Gastroesophageal sphincter (tissue), 4 donors: ENCODE results near the gene GALNT4. TPM values are rescaled to one million over a fixed set of nuclear protein-coding genes. Genes with fewer than 3 reads are reported as not detected.

Experiments used
- ATAC-seq: fragments of 150-250 bp; one replicate; pipeline ENCODE4 v1.9.1; 2016; ENCODE audit warnings: mild to moderate bottlenecking, moderate library complexity
- H3K27ac ChIP-seq, 4 donors: fragments of 200-600 bp; sonication (generic) in 3 of 4; 1 replicate in 3 of 4; 2 replicates in 1 of 4; pipeline ENCODE4 v1.5.1; 2016 to 2019
- H3K27me3 ChIP-seq: fragments of 200-600 bp; sonication (generic); one replicate; pipeline ENCODE4 v1.5.1; 2019
- H3K36me3 ChIP-seq, 2 donors: fragments of 200-600 bp; sonication (generic); one replicate each; pipeline ENCODE4 v1.5.1; 2019; ENCODE audit warnings: control low read depth in 1 of 2
- H3K4me1 ChIP-seq, 3 donors: fragments of 200-600 bp; sonication (generic); 1 replicate in 2 of 3; 2 replicates in 1 of 3; pipeline ENCODE4 v1.5.1; 2016 to 2019; ENCODE audit warnings: control low read depth in 2 of 3
- H3K4me3 ChIP-seq, 2 donors: fragments of 200-600 bp; sonication (generic); one replicate each; pipeline ENCODE4 v1.5.1; 2019; ENCODE audit warnings: mild to moderate bottlenecking in 1 of 2, moderate library complexity in 1 of 2
- H3K9me3 ChIP-seq, 3 donors: fragments of 200-600 bp; sonication (generic); one replicate each; pipeline ENCODE4 v1.5.1; 2017 to 2019; ENCODE audit warnings: control low read depth in 2 of 3
- CTCF ChIP-seq, 4 experiments: fragments of 200-600 bp in 2 of 4; fragments of 450-650 bp in 2 of 4; sonication (generic) in 1 of 4; IDR thresholded peaks; one replicate each; pipeline ENCODE4 v1.5.1; 2017 to 2019; ENCODE audit warnings: antibody characterized with exemption in 4 of 4, mild to moderate bottlenecking in 2 of 4, moderate library complexity in 2 of 4
- EP300 ChIP-seq: sonication (generic); formaldehyde crosslinking; IDR thresholded peaks from one replicate; pipeline ENCODE4 v1.6.1; 2017; ENCODE audit warnings: antibody characterized with exemption, mild to moderate bottlenecking
- POLR2A ChIP-seq, 2 donors: fragments of 450-650 bp; IDR thresholded peaks; one replicate each; pipeline ENCODE4 v1.6.1; 2017; ENCODE audit warnings: antibody characterized with exemption in 2 of 2, mild to moderate bottlenecking in 2 of 2, moderate library complexity in 1 of 2
- POLR2AphosphoS5 ChIP-seq: sonication (generic); formaldehyde crosslinking; IDR thresholded peaks from one replicate; pipeline ENCODE4 v1.6.1; 2017; ENCODE audit warnings: antibody characterized with exemption
- WGBS, 2 donors: methylation state at CpG; one replicate each; pipeline ENCODE4 v1.1.5; 2018; ENCODE audit warnings: low coverage in 1 of 2; 5-methylcytosine and 5-hydroxymethylcytosine counted together
- total RNA-seq, 4 donors: library from RNA; depleted of rRNA; stranded (reverse); fragments of >200 nt; gene quantifications; one replicate each; pipeline ENCODE4 v1.1.0, GENCODE V29; 2016

Gene GALNT4
- total RNA-seq, 4 donors from 2014 or later = 5.3 to 10.8 (median 7.1) TPM

- peak; percentile 74 for ATAC-seq
Observed at GRCh38 chr12:89525824-89526770, 1.5 kb upstream of the GALNT4 start, which contains the start of gene POC1B. TSS of gene POC1B (minus strand) at chr12:89526047. CDS start at chr12:89525895, 152 bp downstream.

GRCh38 chr12:89525305-89525823 lies 768 bp upstream of the GALNT4 start:
- peak; percentile 33 for ATAC-seq
- peak overlapping the region; percentile 62 to 98 for H3K4me3 ChIP-seq
- H3K9me3 ChIP-seq = no peaks in the 10 kb centered on the region
- H3K36me3 ChIP-seq = no peaks in the 10 kb centered on the region
- 0% methylated on average over 2 to 9 of the region's 53 CpGs for WGBS, 2 donors
- peak overlapping the region; percentile 59 to 95 (median 92) for H3K27ac ChIP-seq
- TF ChIP-seq POLR2A (IDR thresholded peaks at IDR 0.05) (no peak), POLR2AphosphoS5 (no peak), CTCF (IDR thresholded peaks at IDR 0.05) (no peak), EP300 (no peak)
- H3K4me1 ChIP-seq = peaks cover 0 to 69% (median 30%) of the 10 kb centered on the region in 3 donors
- H3K27me3 ChIP-seq = no peaks in the 10 kb centered on the region

More at GRCh38 chr12:89525824-89526770, 1.5 kb upstream of the GALNT4 start, which contains the start of gene POC1B:
- Histone ChIP-seq H3K9me3 (no peaks in the 10 kb centered on the region), H3K27ac (peak within 1 kb of the TSS; percentile 59 to 95 (median 92)), H3K36me3 (no peaks in the 10 kb centered on the region), H3K27me3 (no peaks in the 10 kb centered on the region), H3K4me1 (peaks cover 0 to 61% (median 29%) of the 10 kb centered on the region in 3 donors), H3K4me3 (peak within 1 kb of the TSS; percentile 62 to 98)
- WGBS, 2 donors = 3 to 9% methylated on average over 4 to 15 of the region's 39 CpGs
- TF ChIP-seq POLR2AphosphoS5 = peak; percentile 46
- peak in 1 of 4 experiments; percentile 1 for TF ChIP-seq CTCF (IDR thresholded peaks at IDR 0.05)
- peak; percentile 24 to 39 for TF ChIP-seq POLR2A (IDR thresholded peaks at IDR 0.05)
- TF ChIP-seq EP300 = no peak

GRCh38 chr12:89523843-89524540 lies 604 bp downstream of the GALNT4 start:
- peak overlapping the region; percentile 62 to 98 for H3K4me3 ChIP-seq
- no peaks in the 10 kb centered on the region for H3K27me3 ChIP-seq
- peaks cover 0 to 65% (median 30%) of the 10 kb centered on the region in 3 donors for H3K4me1 ChIP-seq
- TF ChIP-seq EP300 (no peak), CTCF (IDR thresholded peaks at IDR 0.05) (no peak), POLR2AphosphoS5 (no peak), POLR2A (IDR thresholded peaks at IDR 0.05) (no peak)
- H3K27ac ChIP-seq = peak overlapping the region; percentile 59 to 95 (median 92)
- H3K9me3 ChIP-seq = no peaks in the 10 kb centered on the region
- no peak for ATAC-seq
- 39 to 51% methylated on average over 10 to 12 of the region's 21 CpGs for WGBS, 2 donors
- H3K36me3 ChIP-seq = no peaks in the 10 kb centered on the region

GRCh38 chr12:89523393-89523792 lies 1.2 kb downstream of the GALNT4 start:
- Histone ChIP-seq H3K27me3 (no peaks in the 10 kb centered on the region), H3K27ac (no peak overlapping the region), H3K9me3 (no peaks in the 10 kb centered on the region), H3K4me3 (peak overlapping the region in 1 of 2 donors; percentile 98), H3K36me3 (no peaks in the 10 kb centered on the region), H3K4me1 (peaks cover 0 to 65% (median 30%) of the 10 kb centered on the region in 3 donors)
- 84 to 86% methylated on average over 6 to 7 of the region's 8 CpGs for WGBS, 2 donors
- TF ChIP-seq POLR2A (IDR thresholded peaks at IDR 0.05) (no peak), CTCF (IDR thresholded peaks at IDR 0.05) (no peak), EP300 (no peak), POLR2AphosphoS5 (no peak)
- no peak for ATAC-seq
